Fibroblast of the conjunctiva (primary cell): ENCODE results near the gene ZNF669.

Experiments used
- DNase-seq: peaks from one replicate; pipeline ENCODE4 v3.0.0-alpha.2; 2010; ENCODE audit warnings: low read depth

Gene ZNF669

GRCh38 chr1:247111259-247111699 lies 7.1 kb upstream of the ZNF669 start:
- DNase-seq: no peak

GRCh38 chr1:247110627-247111258 lies 6.6 kb upstream of the ZNF669 start:
- DNase-seq: no peak

GRCh38 chr1:247107694-247108093 lies 3.5 kb upstream of the ZNF669 start:
- no peak for DNase-seq

- DNase-seq: no peak
Measured at GRCh38 chr1:247105966-247106365, 1.8 kb upstream of the ZNF669 start.

- no peak for DNase-seq
Measured at GRCh38 chr1:247104965-247105364, 809 bp upstream of the ZNF669 start.

GRCh38 chr1:247102381-247102780 lies 1.8 kb downstream of the ZNF669 start:
- DNase-seq: no peak

- no peak for DNase-seq
Measured at GRCh38 chr1:247100676-247101279, 3.4 kb downstream of the ZNF669 start.

- no peak for DNase-seq
Measured at GRCh38 chr1:247096958-247097357, 7.2 kb downstream of the ZNF669 start.

- no peak for DNase-seq
Measured at GRCh38 chr1:247096544-247096943, 7.6 kb downstream of the ZNF669 start.

- no peak for DNase-seq
Measured at GRCh38 chr1:247096112-247096511, 8.0 kb downstream of the ZNF669 start.

- DNase-seq: no peak
Measured at GRCh38 chr1:247090455-247090854, 13.7 kb downstream of the ZNF669 start.

- DNase-seq: no peak
Measured at GRCh38 chr1:247089616-247090375, 14.4 kb downstream of the ZNF669 start.

- DNase-seq: no peak
Measured at GRCh38 chr1:247088967-247089366, 15.2 kb downstream of the ZNF669 start.

- DNase-seq: no peak
Measured at GRCh38 chr1:247087256-247087655, 16.9 kb downstream of the ZNF669 start.

- DNase-seq: no peak
Measured at GRCh38 chr1:247085310-247085709, 18.8 kb downstream of the ZNF669 start.

GRCh38 chr1:247084771-247085170 lies 19.4 kb downstream of the ZNF669 start:
- DNase-seq: no peak

GRCh38 chr1:247079141-247079874 lies 24.8 kb downstream of the ZNF669 start:
- no peak for DNase-seq

- peak; percentile 90 for DNase-seq
Measured at GRCh38 chr1:247078258-247079140, 25.7 kb downstream of the ZNF669 start, which contains the start of gene ZNF670. Gene ZNF670, minus strand, starts transcription at chr1:247078811. Its CDS starts 215 bp downstream, at chr1:247078596.

GRCh38 chr1:247077876-247078257 lies 26.3 kb downstream of the ZNF669 start:
- DNase-seq: no peak

- no peak for DNase-seq
Measured at GRCh38 chr1:247077213-247077612, 26.9 kb downstream of the ZNF669 start.

- no peak for DNase-seq
Measured at GRCh38 chr1:247070645-247071044, 33.5 kb downstream of the ZNF669 start.
